Mononuclear cell (primary cell): ENCODE results near the gene FANCM. TPM values are rescaled to one million over a fixed set of nuclear protein-coding genes. Genes with fewer than 3 reads are reported as not detected.
"Not testable (repeated sequence)": the region's sequence is repeated elsewhere in the genome, so short reads cannot be mapped to it uniquely, and the experiment has no call there.

ENCODE experiments used
- H3K27me3 ChIP-seq: 2 replicates; pipeline ENCODE4 v1.6.0; 2011; ENCODE audit warnings: low read length, control low read depth; ENCODE audit not compliant: insufficient read depth
- H3K4me1 ChIP-seq: 2 replicates; pipeline ENCODE4 v1.5.1; 2011; ENCODE audit warnings: mild to moderate bottlenecking, low read length, control low read depth; ENCODE audit not compliant: insufficient read depth
- H3K4me3 ChIP-seq: 2 replicates; pipeline ENCODE4 v1.5.1; 2011; ENCODE audit warnings: mild to moderate bottlenecking, low read length, moderate library complexity
- H3K9me3 ChIP-seq: 2 replicates; pipeline ENCODE4 v1.5.1; 2011; ENCODE audit warnings: low read depth, mild to moderate bottlenecking, control low read depth, low read length
- total RNA-seq: library from RNA; depleted of rRNA; stranded (reverse); fragments of >200 nt; gene quantifications from one replicate; pipeline ENCODE4 v1.2.3, GENCODE V29; 2012

The FANCM gene
- total RNA-seq, 1 donor, result 11.2 TPM

GRCh38 chr14:45181806-45182205, 46.1 kb downstream of the FANCM start:
- no peaks in the 10 kb centered on the region for H3K27me3 ChIP-seq
- no peak overlapping the region for H3K4me3 ChIP-seq

GRCh38 chr14:45185100-45185814, 49.5 kb downstream of the FANCM start:
- Histone ChIP-seq H3K9me3 (no peaks in the 10 kb centered on the region), H3K4me3 (no peak overlapping the region), H3K27me3 (no peaks in the 10 kb centered on the region), H3K4me1 (no peaks in the 10 kb centered on the region)

More at GRCh38 chr14:45181806-45182205, 46.1 kb downstream of the FANCM start:
- no peaks in the 10 kb centered on the region for H3K9me3 ChIP-seq
- H3K4me1 ChIP-seq, result no peaks in the 10 kb centered on the region

- Histone ChIP-seq H3K4me1 (no peaks in the 10 kb centered on the region), H3K4me3 (no peak overlapping the region), H3K9me3 (no peaks in the 10 kb centered on the region), H3K27me3 (no peaks in the 10 kb centered on the region)
Observed at GRCh38 chr14:45194964-45195363, 59.2 kb downstream of the FANCM start.

GRCh38 chr14:45198551-45198950, 62.8 kb downstream of the FANCM start:
- H3K4me1 ChIP-seq, result no peaks in the 10 kb centered on the region
- no peak overlapping the region for H3K4me3 ChIP-seq
- H3K27me3 ChIP-seq, result no peaks in the 10 kb centered on the region
- H3K9me3 ChIP-seq, result no peaks in the 10 kb centered on the region

- no peak overlapping the region for H3K4me3 ChIP-seq
- H3K9me3 ChIP-seq, result no peaks in the 10 kb centered on the region
- no peaks in the 10 kb centered on the region for H3K4me1 ChIP-seq
- no peaks in the 10 kb centered on the region for H3K27me3 ChIP-seq
Observed at GRCh38 chr14:45199230-45199629, 63.5 kb downstream of the FANCM start.

GRCh38 chr14:45201905-45202304, 66.2 kb downstream of the FANCM start:
- Histone ChIP-seq H3K4me3 (no peak overlapping the region), H3K27me3 (no peaks in the 10 kb centered on the region), H3K4me1 (no peaks in the 10 kb centered on the region), H3K9me3 (no peaks in the 10 kb centered on the region)

GRCh38 chr14:45204241-45204640, 68.5 kb downstream of the FANCM start:
- Histone ChIP-seq H3K4me3 (no peak overlapping the region), H3K9me3 (no peaks in the 10 kb centered on the region), H3K27me3 (no peaks in the 10 kb centered on the region), H3K4me1 (no peaks in the 10 kb centered on the region)

GRCh38 chr14:45210159-45210558, 74.4 kb downstream of the FANCM start:
- H3K9me3 ChIP-seq, result no peaks in the 10 kb centered on the region
- H3K4me1 ChIP-seq, result no peaks in the 10 kb centered on the region
- no peaks in the 10 kb centered on the region for H3K27me3 ChIP-seq
- no peak overlapping the region for H3K4me3 ChIP-seq

- Histone ChIP-seq H3K4me1 (no peaks in the 10 kb centered on the region), H3K9me3 (no peaks in the 10 kb centered on the region), H3K4me3 (no peak overlapping the region)
Observed at GRCh38 chr14:45211295-45211694, 75.6 kb downstream of the FANCM start.

GRCh38 chr14:45212231-45212630, 76.5 kb downstream of the FANCM start:
- Histone ChIP-seq H3K4me1 (no peaks in the 10 kb centered on the region), H3K9me3 (no peaks in the 10 kb centered on the region), H3K27me3 (no peaks in the 10 kb centered on the region), H3K4me3 (no peak overlapping the region)

More at GRCh38 chr14:45211295-45211694, 75.6 kb downstream of the FANCM start:
- H3K27me3 ChIP-seq, result no peaks in the 10 kb centered on the region

GRCh38 chr14:45213716-45214115, 78.0 kb downstream of the FANCM start:
- H3K4me1 ChIP-seq, H3K27me3 ChIP-seq, H3K4me3 ChIP-seq, H3K9me3 ChIP-seq: not testable (repeated sequence)

GRCh38 chr14:45214341-45214740, 78.6 kb downstream of the FANCM start:
- not testable (repeated sequence) for H3K4me3 ChIP-seq, H3K27me3 ChIP-seq, H3K9me3 ChIP-seq, H3K4me1 ChIP-seq

GRCh38 chr14:45222485-45223262, 86.9 kb downstream of the FANCM start:
- Histone ChIP-seq H3K9me3 (no peaks in the 10 kb centered on the region), H3K27me3 (no peaks in the 10 kb centered on the region), H3K4me3 (no peak overlapping the region), H3K4me1 (no peaks in the 10 kb centered on the region)

- Histone ChIP-seq H3K4me1 (no peaks in the 10 kb centered on the region), H3K27me3 (no peaks in the 10 kb centered on the region), H3K9me3 (no peaks in the 10 kb centered on the region), H3K4me3 (no peak overlapping the region)
Observed at GRCh38 chr14:45227566-45227965, 91.8 kb downstream of the FANCM start.

GRCh38 chr14:45238988-45239387, 103.3 kb downstream of the FANCM start:
- H3K4me1 ChIP-seq, result peaks cover 4% of the 10 kb centered on the region
- no peaks in the 10 kb centered on the region for H3K9me3 ChIP-seq
- H3K27me3 ChIP-seq, result no peaks in the 10 kb centered on the region
- no peak overlapping the region for H3K4me3 ChIP-seq

- Histone ChIP-seq H3K4me1 (peaks cover 28% of the 10 kb centered on the region), H3K9me3 (no peaks in the 10 kb centered on the region), H3K4me3 (no peak overlapping the region)
Observed at GRCh38 chr14:45242706-45243105, 107.0 kb downstream of the FANCM start.

More at GRCh38 chr14:45242706-45243105, 107.0 kb downstream of the FANCM start:
- H3K27me3 ChIP-seq, result no peaks in the 10 kb centered on the region
